ENCODE results near the gene ZNF593. TPM values are rescaled to one million over a fixed set of nuclear protein-coding genes. Genes with fewer than 3 reads are reported as not detected.

ZNF593 gene
- total RNA-seq, 5 donors from 2014 or later (not counting 1 experiment from before 2014, with no cell fraction given) = 8.5 to 17.7 (median 17.1) TPM

- Histone ChIP-seq H3K27ac (ENCODE audit: low read length) (no peak overlapping the region), H3K9me3 (no peaks in the 10 kb centered on the region), H3K36me3 (ENCODE audit: control insufficient read depth in 2 of 2, extremely low read depth in 1 of 2, insufficient read depth in 1 of 2, low read length in 1 of 2) (no peaks in the 10 kb centered on the region), H3K4me1 (ENCODE audit: control insufficient read depth in 1 of 2, extremely low read depth in 1 of 2, insufficient read depth in 2 of 2, low read length in 2 of 2) (peaks cover 0 to 6% of the 10 kb centered on the region in 2 experiments), H3K4me3 (ENCODE audit: control insufficient read depth in 1 of 2, extremely low read depth in 1 of 2, low read length in 1 of 2) (no peak overlapping the region), H3K27me3 (replicated peaks in 1 of 2; ENCODE audit: control insufficient read depth in 2 of 2, extremely low read depth in 1 of 2, insufficient read depth in 2 of 2, low read length in 1 of 2) (peaks cover 0 to 63% of the 10 kb centered on the region in 2 experiments)
- Mint-ChIP-seq H3K27ac (no peak overlapping the region), H3K36me3 (no peaks in the 10 kb centered on the region), H3K4me3 (no peak overlapping the region), H3K9me3 (no peaks in the 10 kb centered on the region), H3K4me1 (peaks cover 0 to 3% (median 3%) of the 10 kb centered on the region in 3 donors), H3K27me3 (peaks cover 12 to 29% of the 10 kb centered on the region in 2 donors)
- no peak for DNase-seq
- POLR2A ChIA-PET = interaction anchor here in 1 of 2 donors (0.5 to 0.9 kb wide), 2 partner anchors 14 to 118 kb away, joined by 3 read pairs; partner anchors contain the start of gene ZNF593
- WGBS (ENCODE audit: insufficient coverage) = 58% methylated on average over 13 of the region's 21 CpGs
- ATAC-seq (replicated peaks in 1 of 4) = no peak
- CTCF ChIA-PET = interaction anchor here in 1 of 2 donors (1.6 to 1.8 kb wide), 2 partner anchors 11 to 29 kb away, joined by 4 to 5 read pairs; no protein-coding TSS in a partner anchor
Observed at GRCh38 chr1:26155370-26156284, 14.1 kb upstream of the ZNF593 start.

- Mint-ChIP-seq H3K27ac (no peak overlapping the region), H3K9me3 (no peaks in the 10 kb centered on the region), H3K36me3 (no peaks in the 10 kb centered on the region), H3K4me1 (peaks cover 0 to 5% (median 3%) of the 10 kb centered on the region in 3 donors), H3K27me3 (peaks cover 9 to 34% of the 10 kb centered on the region in 2 donors), H3K4me3 (no peak overlapping the region)
- Histone ChIP-seq H3K27ac (ENCODE audit: low read length) (no peak overlapping the region), H3K9me3 (no peaks in the 10 kb centered on the region), H3K36me3 (ENCODE audit: control insufficient read depth in 2 of 2, extremely low read depth in 1 of 2, insufficient read depth in 1 of 2, low read length in 1 of 2) (no peaks in the 10 kb centered on the region), H3K4me1 (ENCODE audit: control insufficient read depth in 1 of 2, extremely low read depth in 1 of 2, insufficient read depth in 2 of 2, low read length in 2 of 2) (peaks cover 0 to 11% of the 10 kb centered on the region in 2 experiments), H3K27me3 (replicated peaks in 1 of 2; ENCODE audit: control insufficient read depth in 2 of 2, extremely low read depth in 1 of 2, insufficient read depth in 2 of 2, low read length in 1 of 2) (peaks cover 0 to 71% of the 10 kb centered on the region in 2 experiments), H3K4me3 (ENCODE audit: control insufficient read depth in 1 of 2, extremely low read depth in 1 of 2, low read length in 1 of 2) (no peak overlapping the region)
- DNase-seq (peak in 4 of 35 experiments; percentile 21 to 36 (median 22)), ATAC-seq (replicated peaks in 1 of 4) (peak in 3 of 4 experiments; percentile 13 to 55 (median 44))
- ChIA-PET CTCF (interaction anchor here in 1 of 2 donors (1.0 to 1.8 kb wide), 2 partner anchors 11 kb away, joined by 3 to 5 read pairs; no protein-coding TSS in a partner anchor), POLR2A (interaction anchor here in 1 of 2 donors (0.9 kb wide), 1 partner anchor 14 kb away, joined by 3 read pairs; the partner anchor contains the start of gene ZNF593)
- 27% methylated on average over 9 of the region's 12 CpGs for WGBS (ENCODE audit: insufficient coverage)
Observed at GRCh38 chr1:26156285-26157038, 13.2 kb upstream of the ZNF593 start.

- DNase-seq = no peak
- Mint-ChIP-seq H3K4me3 (no peak overlapping the region), H3K27me3 (peaks cover 14 to 43% of the 10 kb centered on the region in 2 donors), H3K27ac (no peak overlapping the region), H3K36me3 (no peaks in the 10 kb centered on the region), H3K9me3 (no peaks in the 10 kb centered on the region), H3K4me1 (peaks cover 5 to 9% (median 8%) of the 10 kb centered on the region in 3 donors)
- no peak overlapping the region for H3K4me3 ChIP-seq (ENCODE audit: control insufficient read depth in 1 of 2, extremely low read depth in 1 of 2, low read length in 1 of 2)
- 96% methylated on average over 3 of the region's 5 CpGs for WGBS (ENCODE audit: insufficient coverage)
- CTCF ChIA-PET = interaction anchor here in 1 of 2 donors (1.0 kb wide), 1 partner anchor 12 kb away, joined by 3 read pairs; no protein-coding TSS in a partner anchor
- H3K4me1 ChIP-seq (ENCODE audit: control insufficient read depth in 1 of 2, extremely low read depth in 1 of 2, insufficient read depth in 2 of 2, low read length in 2 of 2) = peaks cover 0 to 18% of the 10 kb centered on the region in 2 experiments
- H3K36me3 ChIP-seq (ENCODE audit: control insufficient read depth in 2 of 2, extremely low read depth in 1 of 2, insufficient read depth in 1 of 2, low read length in 1 of 2) = no peaks in the 10 kb centered on the region
- H3K27me3 ChIP-seq (replicated peaks in 1 of 2; ENCODE audit: control insufficient read depth in 2 of 2, extremely low read depth in 1 of 2, insufficient read depth in 2 of 2, low read length in 1 of 2) = peaks cover 4 to 87% of the 10 kb centered on the region in 2 experiments
- POLR2A ChIA-PET = no interaction called here
- no peak overlapping the region for H3K27ac ChIP-seq (ENCODE audit: low read length)
- no peaks in the 10 kb centered on the region for H3K9me3 ChIP-seq
- ATAC-seq (replicated peaks in 1 of 4) = no peak
Observed at GRCh38 chr1:26158271-26158907, 11.3 kb upstream of the ZNF593 start.

GRCh38 chr1:26158908-26159742 lies 10.6 kb upstream of the ZNF593 start, which contains the start of gene FAM110D:
Gene FAM110D, plus strand, starts transcription at chr1:26159079. Its CDS starts 2,213 bp downstream, at chr1:26161292.
- Histone ChIP-seq H3K27ac (ENCODE audit: low read length) (no peak within 1 kb of the TSS), H3K9me3 (no peaks in the 10 kb centered on the region), H3K27me3 (replicated peaks in 1 of 2; ENCODE audit: control insufficient read depth in 2 of 2, extremely low read depth in 1 of 2, insufficient read depth in 2 of 2, low read length in 1 of 2) (peaks cover 4 to 94% of the 10 kb centered on the region in 2 experiments), H3K4me3 (ENCODE audit: control insufficient read depth in 1 of 2, extremely low read depth in 1 of 2, low read length in 1 of 2) (no peak within 1 kb of the TSS), H3K4me1 (ENCODE audit: control insufficient read depth in 1 of 2, extremely low read depth in 1 of 2, insufficient read depth in 2 of 2, low read length in 2 of 2) (peaks cover 0 to 24% of the 10 kb centered on the region in 2 experiments), H3K36me3 (ENCODE audit: control insufficient read depth in 2 of 2, extremely low read depth in 1 of 2, insufficient read depth in 1 of 2, low read length in 1 of 2) (no peaks in the 10 kb centered on the region)
- H3K4me1 Mint-ChIP-seq = peaks cover 5 to 14% (median 13%) of the 10 kb centered on the region in 3 donors
- WGBS (ENCODE audit: insufficient coverage) = 74% methylated on average over 6 of the region's 6 CpGs
- H3K4me3 Mint-ChIP-seq = peak within 1 kb of the TSS in 1 of 3 donors; percentile 42
- no peaks in the 10 kb centered on the region for H3K9me3 Mint-ChIP-seq
- H3K36me3 Mint-ChIP-seq = no peaks in the 10 kb centered on the region
- ATAC-seq (replicated peaks in 1 of 4) (no peak), DNase-seq (no peak)
- peak within 1 kb of the TSS in 1 of 2 donors; percentile 48 for H3K27ac Mint-ChIP-seq
- peaks cover 18 to 49% of the 10 kb centered on the region in 2 donors for H3K27me3 Mint-ChIP-seq
- POLR2A ChIA-PET = no interaction called here
- CTCF ChIA-PET = no interaction called here

GRCh38 chr1:26159743-26160039 lies 10.0 kb upstream of the ZNF593 start:
- peaks cover 18 to 49% of the 10 kb centered on the region in 2 donors for H3K27me3 Mint-ChIP-seq
- Histone ChIP-seq H3K4me3 (ENCODE audit: control insufficient read depth in 1 of 2, extremely low read depth in 1 of 2, low read length in 1 of 2) (no peak overlapping the region), H3K27ac (ENCODE audit: low read length) (no peak overlapping the region), H3K9me3 (no peaks in the 10 kb centered on the region), H3K4me1 (ENCODE audit: control insufficient read depth in 1 of 2, extremely low read depth in 1 of 2, insufficient read depth in 2 of 2, low read length in 2 of 2) (peaks cover 0 to 29% of the 10 kb centered on the region in 2 experiments), H3K36me3 (ENCODE audit: control insufficient read depth in 2 of 2, extremely low read depth in 1 of 2, insufficient read depth in 1 of 2, low read length in 1 of 2) (no peaks in the 10 kb centered on the region), H3K27me3 (replicated peaks in 1 of 2; ENCODE audit: control insufficient read depth in 2 of 2, extremely low read depth in 1 of 2, insufficient read depth in 2 of 2, low read length in 1 of 2) (peaks cover 4 to 95% of the 10 kb centered on the region in 2 experiments)
- peaks cover 7 to 17% (median 13%) of the 10 kb centered on the region in 3 donors for H3K4me1 Mint-ChIP-seq
- POLR2A ChIA-PET = no interaction called here
- DNase-seq (no peak), ATAC-seq (replicated peaks in 1 of 4) (no peak)
- CTCF ChIA-PET = no interaction called here
- 86% methylated on average over 2 of the region's 4 CpGs for WGBS (ENCODE audit: insufficient coverage)
- no peaks in the 10 kb centered on the region for H3K36me3 Mint-ChIP-seq
- no peaks in the 10 kb centered on the region for H3K9me3 Mint-ChIP-seq
- H3K4me3 Mint-ChIP-seq = peak overlapping the region in 1 of 3 donors; percentile 42
- H3K27ac Mint-ChIP-seq = peak overlapping the region in 1 of 2 donors; percentile 36
